ELR (cell line): ENCODE results near the gene TTBK2.

ENCODE experiments used
- DNase-seq: peaks from one replicate; pipeline ENCODE4 v3.0.0-alpha.2; 2015; ENCODE audit warnings: low read depth

TTBK2 gene

GRCh38 chr15:42760759-42761158 lies 159.8 kb downstream of the TTBK2 start:
- DNase-seq: no peak

- no peak for DNase-seq
These were observed 161.5 kb downstream of the TTBK2 start for GRCh38 chr15:42759093-42759492.

- no peak for DNase-seq
These were observed 170.3 kb downstream of the TTBK2 start for GRCh38 chr15:42750306-42750705.

- DNase-seq: no peak
These were observed 171.3 kb downstream of the TTBK2 start for GRCh38 chr15:42749266-42749665.

- DNase-seq: no peak
These were observed 176.4 kb downstream of the TTBK2 start for GRCh38 chr15:42744195-42744594.

- no peak for DNase-seq
These were observed 178.4 kb downstream of the TTBK2 start for GRCh38 chr15:42742149-42742548.

- no peak for DNase-seq
These were observed 178.9 kb downstream of the TTBK2 start for GRCh38 chr15:42741710-42742109.

- DNase-seq: peak; percentile 43
These were observed 182.8 kb downstream of the TTBK2 start for GRCh38 chr15:42737529-42738328.

- peak; percentile 89 for DNase-seq
These were observed 183.6 kb downstream of the TTBK2 start, which contains the start of gene CDAN1 for GRCh38 chr15:42736793-42737528. TSS of gene CDAN1 (minus strand) at chr15:42737128. CDS start at chr15:42737102, 26 bp downstream.

GRCh38 chr15:42736178-42736792 lies 184.3 kb downstream of the TTBK2 start:
- peak; percentile 33 for DNase-seq

GRCh38 chr15:42735382-42736165 lies 185.0 kb downstream of the TTBK2 start:
- DNase-seq: no peak

GRCh38 chr15:42734076-42734672 lies 186.4 kb downstream of the TTBK2 start:
- no peak for DNase-seq

- DNase-seq: no peak
These were observed 187.6 kb downstream of the TTBK2 start for GRCh38 chr15:42733027-42733426.

GRCh38 chr15:42732095-42732827 lies 188.3 kb downstream of the TTBK2 start:
- no peak for DNase-seq

GRCh38 chr15:42731461-42731860 lies 189.1 kb downstream of the TTBK2 start:
- no peak for DNase-seq

- no peak for DNase-seq
These were observed 190.0 kb downstream of the TTBK2 start for GRCh38 chr15:42730536-42730935.

- no peak for DNase-seq
These were observed 190.4 kb downstream of the TTBK2 start for GRCh38 chr15:42730135-42730534.

- DNase-seq: no peak
These were observed 191.2 kb downstream of the TTBK2 start for GRCh38 chr15:42729409-42729808.

- no peak for DNase-seq
These were observed 191.6 kb downstream of the TTBK2 start for GRCh38 chr15:42728972-42729371.

- no peak for DNase-seq
These were observed 192.0 kb downstream of the TTBK2 start for GRCh38 chr15:42728560-42728959.
